ENCODE results near the gene CCDC28B.

CCDC28B gene

GRCh38 chr1:32199043-32199716 lies 1.2 kb upstream of the CCDC28B start:
- DNase-seq (ENCODE audit: insufficient read length, low spot score) (no peak), FAIRE-seq (no peak)

GRCh38 chr1:32199717-32200072 lies 700 bp upstream of the CCDC28B start:
- no peak for TF ChIP-seq POLR2AphosphoS5 (IDR thresholded peaks at IDR 0.05; ENCODE audit: low read depth, low read length)
- TF ChIP-seq PAX5 (IDR thresholded peaks at IDR 0.05; ENCODE audit: insufficient read depth, low read length, severe bottlenecking): no peak
- no peak for TF ChIP-seq SPI1 (IDR thresholded peaks at IDR 0.05; ENCODE audit: low read depth, low read length)
- no peak for TF ChIP-seq TAF1 (IDR thresholded peaks at IDR 0.05; ENCODE audit: low read depth, low read length)
- TF ChIP-seq POLR2A (IDR thresholded peaks at IDR 0.05; ENCODE audit: low read depth, low read length): no peak
- no peak for TF ChIP-seq POU2F2 (IDR thresholded peaks at IDR 0.05; ENCODE audit: low read depth, low read length)
- no peak for DNase-seq (ENCODE audit: insufficient read length, low spot score)
- FAIRE-seq: no peak

More at GRCh38 chr1:32199043-32199716, 1.2 kb upstream of the CCDC28B start:
- TF ChIP-seq SPI1 (IDR thresholded peaks at IDR 0.05; ENCODE audit: low read depth, low read length) (no peak), PAX5 (IDR thresholded peaks at IDR 0.05; ENCODE audit: insufficient read depth, low read length, severe bottlenecking) (no peak), POU2F2 (IDR thresholded peaks at IDR 0.05; ENCODE audit: low read depth, low read length) (no peak), POLR2A (IDR thresholded peaks at IDR 0.05; ENCODE audit: low read depth, low read length) (no peak), TAF1 (IDR thresholded peaks at IDR 0.05; ENCODE audit: low read depth, low read length) (no peak), POLR2AphosphoS5 (IDR thresholded peaks at IDR 0.05; ENCODE audit: low read depth, low read length) (no peak; the same call in 1 of the 2 replicates)

GRCh38 chr1:32201011-32201855 lies 838 bp downstream of the CCDC28B start:
- TF ChIP-seq TAF1 (IDR thresholded peaks at IDR 0.05; ENCODE audit: low read depth, low read length) (peak; percentile 2; the same call in 1 of the 2 replicates), POU2F2 (IDR thresholded peaks at IDR 0.05; ENCODE audit: low read depth, low read length) (no peak), POLR2AphosphoS5 (IDR thresholded peaks at IDR 0.05; ENCODE audit: low read depth, low read length) (0 out of 2 replicates have a peak, but pooled peaks have one; percentile 28), SPI1 (IDR thresholded peaks at IDR 0.05; ENCODE audit: low read depth, low read length) (0 out of 2 replicates have a peak, but pooled peaks have one; percentile 12), POLR2A (IDR thresholded peaks at IDR 0.05; ENCODE audit: low read depth, low read length) (peak; percentile 56; the same call in 1 of the 2 replicates)
- peak; percentile 62 for DNase-seq (ENCODE audit: insufficient read length, low spot score)
- FAIRE-seq: peak; percentile 87

GRCh38 chr1:32204943-32205361 lies 4.6 kb downstream of the CCDC28B start:
- DNase-seq (ENCODE audit: insufficient read length, low spot score): no peak
- FAIRE-seq: no peak
- TF ChIP-seq POLR2A (IDR thresholded peaks at IDR 0.05; ENCODE audit: low read depth, low read length) (no peak), POU2F2 (IDR thresholded peaks at IDR 0.05; ENCODE audit: low read depth, low read length) (no peak), POLR2AphosphoS5 (IDR thresholded peaks at IDR 0.05; ENCODE audit: low read depth, low read length) (no peak), PAX5 (IDR thresholded peaks at IDR 0.05; ENCODE audit: insufficient read depth, low read length, severe bottlenecking) (no peak), TAF1 (IDR thresholded peaks at IDR 0.05; ENCODE audit: low read depth, low read length) (no peak), SPI1 (IDR thresholded peaks at IDR 0.05; ENCODE audit: low read depth, low read length) (no peak)

- TF ChIP-seq PAX5 (IDR thresholded peaks at IDR 0.05; ENCODE audit: insufficient read depth, low read length, severe bottlenecking): no peak
- TF ChIP-seq SPI1 (IDR thresholded peaks at IDR 0.05; ENCODE audit: low read depth, low read length): no peak
- TF ChIP-seq POLR2AphosphoS5 (IDR thresholded peaks at IDR 0.05; ENCODE audit: low read depth, low read length): peak; percentile 83
- peak; percentile 69 for TF ChIP-seq POLR2A (IDR thresholded peaks at IDR 0.05; ENCODE audit: low read depth, low read length)
- no peak; the same call in 1 of the 2 replicates for TF ChIP-seq POU2F2 (IDR thresholded peaks at IDR 0.05; ENCODE audit: low read depth, low read length)
- 0 out of 2 replicates have a peak, but pooled peaks have one; percentile 16 for TF ChIP-seq TAF1 (IDR thresholded peaks at IDR 0.05; ENCODE audit: low read depth, low read length)
- FAIRE-seq: peak; percentile 98
- peak; percentile 93 for DNase-seq (ENCODE audit: insufficient read length, low spot score)
These were observed 5.3 kb downstream of the CCDC28B start, which contains the start of gene IQCC for GRCh38 chr1:32205401-32206370. Gene IQCC, plus strand, starts transcription at chr1:32205671. Its CDS starts 11 bp downstream, at chr1:32205682.

GRCh38 chr1:32208469-32208868 lies 8.1 kb downstream of the CCDC28B start:
- TF ChIP-seq POU2F2 (IDR thresholded peaks at IDR 0.05; ENCODE audit: low read depth, low read length): no peak
- TF ChIP-seq POLR2AphosphoS5 (IDR thresholded peaks at IDR 0.05; ENCODE audit: low read depth, low read length): no peak
- no peak for TF ChIP-seq TAF1 (IDR thresholded peaks at IDR 0.05; ENCODE audit: low read depth, low read length)
- TF ChIP-seq PAX5 (IDR thresholded peaks at IDR 0.05; ENCODE audit: insufficient read depth, low read length, severe bottlenecking): no peak
- no peak for TF ChIP-seq POLR2A (IDR thresholded peaks at IDR 0.05; ENCODE audit: low read depth, low read length)
- no peak; the same call in 1 of the 2 replicates for TF ChIP-seq SPI1 (IDR thresholded peaks at IDR 0.05; ENCODE audit: low read depth, low read length)
- FAIRE-seq: no peak
- DNase-seq (ENCODE audit: insufficient read length, low spot score): no peak

- TF ChIP-seq POU2F2 (IDR thresholded peaks at IDR 0.05; ENCODE audit: low read depth, low read length): no peak
- no peak for TF ChIP-seq SPI1 (IDR thresholded peaks at IDR 0.05; ENCODE audit: low read depth, low read length)
- TF ChIP-seq PAX5 (IDR thresholded peaks at IDR 0.05; ENCODE audit: insufficient read depth, low read length, severe bottlenecking): no peak
- no peak for TF ChIP-seq POLR2A (IDR thresholded peaks at IDR 0.05; ENCODE audit: low read depth, low read length)
- no peak for TF ChIP-seq POLR2AphosphoS5 (IDR thresholded peaks at IDR 0.05; ENCODE audit: low read depth, low read length)
- no peak for TF ChIP-seq TAF1 (IDR thresholded peaks at IDR 0.05; ENCODE audit: low read depth, low read length)
- FAIRE-seq (peak; percentile 20), DNase-seq (ENCODE audit: insufficient read length, low spot score) (no peak)
These were observed 8.5 kb downstream of the CCDC28B start, which contains the start of gene DCDC2B for GRCh38 chr1:32208891-32209328. Gene DCDC2B, plus strand, starts transcription at chr1:32209089. Its CDS starts 5 bp downstream, at chr1:32209094.
